NCI-H748 (cell line): ENCODE measurements around the gene SULT2B1.
"Not testable (repeated sequence)": the region's sequence is repeated elsewhere in the genome, so short reads cannot be mapped to it uniquely, and the experiment has no call there.

Experiments
- DNase-seq: peaks from one replicate; lab custom pipeline; 2025; ENCODE audit not compliant: unreplicated experiment; lab: John Stamatoyannopoulos, UW

The SULT2B1 gene

GRCh38 chr19:48551437-48552302 lies at the start of gene SULT2B1:
Gene SULT2B1 (plus strand): TSS chr19:48552172. CDS start chr19:48552253, 81 bp downstream.
- peak; percentile 64 for DNase-seq

DNA sequence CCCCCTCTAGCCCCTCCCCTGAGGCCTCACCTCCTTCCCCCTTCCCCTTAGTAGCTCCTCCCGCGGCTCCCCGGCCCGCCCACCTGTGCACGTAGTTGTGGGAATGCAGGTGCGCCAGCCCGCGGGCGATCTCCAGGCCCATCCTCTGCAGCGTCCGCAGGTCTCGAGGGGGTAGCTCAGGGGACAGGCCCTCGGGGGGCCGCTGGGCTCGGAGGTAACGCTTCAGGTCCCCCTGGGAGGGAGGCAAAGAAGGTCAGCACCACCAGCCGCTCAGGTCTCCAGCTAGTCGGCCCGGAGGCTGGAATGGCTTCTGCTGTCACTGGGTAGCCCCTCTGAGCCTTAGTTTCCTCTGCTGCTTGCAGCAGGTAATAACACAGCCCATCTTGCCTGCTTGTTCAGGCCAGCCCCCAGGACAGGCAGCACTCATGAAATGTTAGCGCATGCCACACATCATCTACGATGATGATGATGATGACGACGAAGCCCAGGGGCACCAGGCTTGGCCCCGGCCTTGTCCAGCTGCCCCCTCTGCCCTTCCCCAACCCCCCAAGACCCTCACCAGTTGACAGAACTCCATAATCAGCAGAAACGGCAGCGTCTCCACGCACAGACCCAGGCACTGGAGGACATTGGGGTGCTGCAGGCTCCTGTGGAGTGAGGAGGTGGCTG lies 49.5 kb upstream of the SULT2B1 start:
- no peak for DNase-seq

- peak; percentile 68 for DNase-seq
These were observed 45.7 kb upstream of the SULT2B1 start for GRCh38 chr19:48506138-48506733.

GRCh38 chr19:48507911-48508439 lies 44.0 kb upstream of the SULT2B1 start:
- no peak for DNase-seq

DNA sequence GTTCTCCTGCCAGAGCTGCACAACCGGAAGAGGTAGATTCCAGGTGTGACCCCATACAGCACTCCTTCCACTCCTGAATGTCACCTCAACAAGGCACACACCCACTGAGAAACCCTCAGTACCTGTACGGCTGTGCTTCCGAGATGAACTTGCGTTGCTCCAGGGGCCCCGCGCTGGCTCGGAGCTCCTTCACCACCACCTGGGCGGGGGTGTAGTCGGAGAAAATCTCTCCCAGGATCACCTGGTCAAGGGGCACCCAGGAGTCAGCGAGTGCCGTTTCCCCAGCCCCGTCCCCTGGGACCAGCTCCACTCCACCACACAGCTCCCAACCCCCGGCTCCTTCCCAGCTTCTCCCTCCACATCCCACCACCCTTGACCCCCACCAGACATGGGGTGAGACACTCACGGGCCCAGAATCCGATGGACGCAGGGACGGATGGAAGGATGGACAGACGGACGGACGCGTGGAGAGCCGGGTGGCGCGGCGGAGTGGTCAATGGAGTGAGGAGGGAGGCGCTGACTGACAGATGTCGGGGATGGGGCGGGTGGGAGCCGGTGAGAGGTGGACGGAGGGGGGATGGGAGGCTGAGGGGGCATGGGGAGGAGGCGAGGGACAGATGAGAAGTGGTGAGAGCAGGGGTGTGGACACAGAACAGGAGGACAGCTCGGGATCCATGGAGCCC lies 43.1 kb upstream of the SULT2B1 start:
- no peak for DNase-seq

DNA sequence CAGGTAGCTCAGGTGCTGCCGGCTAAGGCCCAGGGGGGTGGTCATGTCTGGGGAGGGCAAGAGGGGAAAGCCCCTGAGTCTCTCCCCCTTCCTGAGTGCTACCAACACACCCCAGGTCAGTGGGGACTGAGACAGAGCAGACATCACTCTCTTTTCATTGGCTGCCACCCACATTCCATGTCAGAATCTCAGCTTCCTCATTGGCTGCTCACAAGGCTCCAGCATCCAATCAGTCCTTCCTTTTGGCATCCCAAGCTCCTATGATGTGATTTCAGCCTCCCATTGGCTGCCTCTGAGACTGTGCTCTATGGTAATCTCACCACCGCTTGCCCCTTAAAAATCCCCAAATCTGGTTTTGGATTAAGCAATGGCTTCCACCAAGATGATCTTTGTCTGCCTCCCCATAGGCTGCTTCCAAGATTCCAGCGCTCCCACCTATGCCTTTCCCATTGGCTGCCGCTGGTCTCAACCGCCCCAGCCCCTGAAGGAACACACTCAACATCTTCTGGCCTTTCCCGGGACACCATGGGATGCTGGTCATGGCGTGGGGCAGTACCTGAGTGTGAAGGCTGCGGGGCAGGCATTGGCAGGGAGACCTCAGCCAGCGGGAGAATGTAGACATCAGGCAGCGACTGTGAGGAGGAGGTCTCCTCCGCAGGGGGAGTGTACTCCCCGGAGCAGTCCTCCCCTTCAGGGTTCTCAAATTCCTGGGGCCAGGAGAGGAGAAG lies 42.3 kb upstream of the SULT2B1 start:
- DNase-seq: no peak

DNA sequence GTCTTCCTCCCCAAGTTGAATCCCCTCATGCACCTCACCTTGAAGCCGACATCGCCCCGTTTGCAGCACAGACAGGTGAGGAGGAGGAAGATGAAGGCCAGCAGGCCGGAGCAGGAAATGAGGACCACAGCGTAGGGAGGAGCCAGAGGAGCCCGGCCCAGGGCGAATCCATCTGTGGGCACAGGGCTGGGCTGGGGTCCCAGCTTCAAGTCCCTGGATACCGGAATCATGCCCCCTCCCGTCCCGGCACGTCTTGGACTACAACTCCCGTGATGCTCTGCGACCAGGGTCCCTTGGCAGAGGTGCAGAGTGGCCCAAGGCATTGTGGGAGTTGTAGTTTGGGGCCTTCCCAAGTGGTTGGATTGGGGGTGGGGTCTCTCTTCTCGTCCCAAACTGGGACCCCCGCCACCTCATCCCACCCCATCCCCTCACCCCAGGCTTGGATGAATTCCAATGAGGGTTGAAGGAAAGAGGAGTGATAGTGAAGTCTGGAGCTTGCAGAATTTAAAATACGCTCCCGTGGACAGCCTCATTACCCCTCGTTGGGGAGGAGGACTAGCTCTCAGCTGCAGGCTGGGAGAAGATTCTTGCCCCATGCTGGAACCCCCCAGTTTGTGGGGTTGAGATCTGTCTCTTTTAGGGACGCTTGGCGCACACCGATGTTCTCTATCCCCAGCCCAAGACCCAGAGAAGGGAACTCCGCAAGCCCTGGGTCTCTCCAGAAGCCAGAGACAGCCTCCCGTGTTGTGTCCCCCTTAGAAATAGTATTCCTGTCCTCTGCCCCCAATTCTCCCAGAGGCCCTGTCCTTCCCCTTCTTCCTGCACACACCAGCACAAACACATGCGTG lies 41.3 kb upstream of the SULT2B1 start:
- DNase-seq: peak; percentile 65

- DNase-seq: no peak
These were observed 40.6 kb upstream of the SULT2B1 start for GRCh38 chr19:48511321-48511731.

DNA sequence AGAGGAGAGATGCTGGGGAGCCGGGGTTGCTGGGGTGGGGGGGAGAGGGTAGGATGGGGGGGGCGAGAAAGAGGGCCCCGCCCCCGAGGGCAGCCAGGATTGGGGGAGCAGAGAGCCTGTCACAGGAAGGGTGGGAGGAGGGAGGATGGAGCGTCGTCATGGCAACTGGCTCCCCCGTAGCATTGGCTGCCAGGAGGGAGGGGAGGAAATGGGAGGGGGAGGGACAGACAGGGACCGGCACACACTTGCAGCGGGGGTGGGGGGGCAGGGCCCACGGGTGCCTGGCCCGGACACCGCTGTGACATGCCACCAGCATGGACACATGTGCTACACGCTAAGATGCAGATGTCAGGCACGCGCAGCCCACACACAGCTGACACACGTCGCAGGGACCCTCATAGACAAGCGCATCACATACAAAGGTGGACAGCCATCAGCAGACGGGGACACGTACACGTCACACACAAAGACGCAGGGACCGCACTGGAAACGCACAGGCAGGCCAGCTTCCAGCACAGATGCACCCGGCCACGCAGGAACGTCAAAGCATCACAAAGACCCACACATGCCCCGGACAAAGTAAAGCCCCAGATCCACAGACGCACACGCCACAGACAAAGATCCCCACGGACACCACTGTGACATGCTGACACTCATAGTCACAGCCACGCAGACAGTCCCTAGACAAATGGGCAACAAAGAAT lies 40.0 kb upstream of the SULT2B1 start, which contains the start of gene LMTK3:
LMTK3 (minus strand) TSS at position 36 of the 704 bp plus-strand sequence. CDS start 259 bp downstream, outside the sequence.
- peak; percentile 93 for DNase-seq

DNA sequence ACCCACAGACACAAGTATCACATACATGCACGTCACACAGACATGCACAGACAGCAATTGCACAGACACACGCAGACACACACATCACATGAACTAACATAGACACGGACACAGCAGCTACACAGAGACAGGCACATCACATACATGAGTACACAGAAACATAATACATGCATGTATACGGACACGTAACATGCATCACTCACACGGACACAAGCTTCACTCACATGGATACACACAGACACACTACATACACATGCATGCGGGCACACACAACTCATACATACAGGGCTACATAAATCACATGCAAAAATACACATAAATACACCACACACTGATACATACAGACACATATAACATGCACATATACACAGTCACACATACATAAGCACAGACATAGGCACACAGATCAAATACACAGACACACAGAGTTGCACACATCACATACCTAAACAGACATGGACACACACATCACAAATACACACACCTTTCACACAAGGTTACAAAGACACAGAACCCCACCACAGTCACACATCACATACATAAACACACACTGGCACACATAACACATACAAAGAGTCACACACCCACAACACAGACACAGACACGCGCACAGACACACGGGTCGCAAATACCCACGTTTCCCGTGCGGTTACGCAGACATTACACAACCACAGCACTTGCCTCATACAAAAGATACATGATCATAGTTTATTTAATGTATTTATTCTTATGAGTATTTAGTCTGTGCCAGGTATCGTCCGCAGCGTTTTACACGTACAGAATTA lies 39.3 kb upstream of the SULT2B1 start:
- no peak for DNase-seq

- DNase-seq: peak; percentile 89
These were observed 38.5 kb upstream of the SULT2B1 start for GRCh38 chr19:48513289-48514122.

- DNase-seq: no peak
These were observed 37.9 kb upstream of the SULT2B1 start for GRCh38 chr19:48514123-48514458.

DNA sequence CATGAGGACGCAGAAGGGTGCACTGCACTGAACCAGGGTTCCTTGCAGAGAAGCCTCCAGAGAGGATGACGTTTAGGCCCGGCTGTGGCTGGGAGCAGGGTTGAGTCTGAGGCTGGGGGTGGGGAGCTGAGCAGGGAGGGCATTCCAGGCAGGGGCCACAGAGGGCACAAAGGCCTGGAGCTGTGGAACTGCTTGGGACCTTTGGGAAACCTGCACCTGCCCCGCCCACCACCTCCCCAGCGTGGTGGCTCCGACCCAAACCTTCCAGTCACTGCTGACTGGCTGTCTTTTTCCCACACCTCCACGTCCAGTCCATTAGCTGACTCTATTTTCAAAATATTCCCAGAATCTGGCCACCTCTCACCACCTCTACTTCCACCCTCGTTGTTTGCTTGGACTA lies 35.4 kb upstream of the SULT2B1 start:
- DNase-seq: no peak

DNA sequence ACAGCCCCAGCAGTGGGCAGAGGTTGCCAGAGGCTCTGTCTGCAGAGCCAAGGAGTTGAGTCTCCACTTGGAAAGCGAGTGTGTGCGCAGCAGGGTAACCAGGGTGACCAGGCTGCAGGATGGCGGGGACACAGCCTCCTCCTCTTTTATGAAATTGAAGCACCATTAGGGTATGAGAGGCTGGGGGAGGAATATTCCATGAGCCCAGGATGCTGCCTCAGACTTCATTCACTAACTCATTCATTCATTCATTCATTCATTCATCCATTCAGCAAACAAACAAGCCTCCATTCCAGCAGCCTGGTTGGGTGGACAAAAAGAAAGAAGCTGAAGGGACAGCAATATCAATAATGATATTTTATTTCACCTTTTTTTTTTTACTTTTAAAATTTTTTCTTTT lies 33.8 kb upstream of the SULT2B1 start:
- no peak for DNase-seq

DNA sequence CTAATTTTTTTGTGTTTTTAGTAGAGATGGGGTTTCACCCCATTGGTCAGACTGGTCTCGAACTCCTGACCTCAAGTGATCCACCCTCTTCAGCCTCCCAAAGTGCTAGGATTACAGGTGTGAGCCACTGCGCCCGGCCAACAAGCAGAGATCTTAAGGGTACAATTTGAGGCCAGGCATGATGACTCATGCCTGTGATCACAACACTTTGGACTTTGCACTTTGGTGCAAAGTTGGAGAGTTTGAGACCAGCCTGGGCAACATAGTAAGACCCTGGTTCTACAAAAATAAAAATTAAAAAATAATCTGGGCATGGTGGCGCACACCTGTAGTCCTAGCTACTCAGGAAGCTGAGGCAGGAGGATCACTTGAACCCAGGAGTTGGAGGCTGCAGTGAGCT lies 32.5 kb upstream of the SULT2B1 start:
- not testable (repeated sequence) for DNase-seq

GRCh38 chr19:48520134-48520533 lies 31.8 kb upstream of the SULT2B1 start:
- DNase-seq: no peak

GRCh38 chr19:48524221-48524620 lies 27.8 kb upstream of the SULT2B1 start:
- no peak for DNase-seq
